Right lobe of liver (tissue), 4 donors: ENCODE results near the gene WASF1.

Experiments used
- CTCF ChIP-seq, 4 donors: fragments of 200-600 bp in 3 of 4; fragments of 450-650 bp in 1 of 4; IDR thresholded peaks; one replicate each; pipeline versions ENCODE4 v1.5.1 to v1.8.0; 2016 to 2022; ENCODE audit warnings: antibody characterized with exemption in 4 of 4, mild to moderate bottlenecking in 2 of 4
- POLR2A ChIP-seq: fragments of 450-650 bp; IDR thresholded peaks from one replicate; pipeline ENCODE4 v1.6.1; 2017; ENCODE audit warnings: antibody characterized with exemption, mild to moderate bottlenecking
- donor health status: DM: no; HTN: no; CAD: no.
- donor health status: DM: no; HTN: no; CAD: no.
- donor health status: DM: no; HTN: yes; CAD: no.

GRCh38 chr6:110195639-110196038 lies 16.2 kb upstream of the WASF1 start:
- no peak for TF ChIP-seq CTCF (IDR thresholded peaks at IDR 0.05)
- TF ChIP-seq POLR2A = no peak
